Kidney epithelial cell (primary cell): ENCODE results near the gene ARHGEF1. TPM values are rescaled to one million over a fixed set of nuclear protein-coding genes. Genes with fewer than 3 reads are reported as not detected.

Source experiments
- DNase-seq: peaks from one replicate; pipeline ENCODE4 v3.0.0-alpha.2; 2010; ENCODE audit warnings: low read depth
- H3K27me3 ChIP-seq: 2 replicates; pipeline ENCODE4 v1.6.0; 2011; ENCODE audit warnings: low read length; ENCODE audit not compliant: control insufficient read depth, insufficient read depth
- H3K36me3 ChIP-seq: 2 replicates; pipeline ENCODE4 v1.5.1; 2011; ENCODE audit warnings: low read length; ENCODE audit not compliant: control insufficient read depth, insufficient read depth
- H3K4me3 ChIP-seq: 2 replicates; pipeline ENCODE4 v1.5.1; 2011; ENCODE audit warnings: low read depth, mild to moderate bottlenecking, control low read depth, low read length
- CTCF ChIP-seq: IDR thresholded peaks from 2 replicates; pipeline ENCODE4 v1.5.1; 2011; ENCODE audit warnings: mild to moderate bottlenecking, moderate library complexity, low read length, control low read depth, inconsistent platforms; ENCODE audit not compliant: insufficient read depth, poor library complexity, severe bottlenecking
- total RNA-seq: library from RNA; depleted of rRNA; stranded (reverse); fragments of >200 nt; gene quantifications from 2 replicates; pipeline ENCODE4 v1.2.3, GENCODE V29; 2015

The ARHGEF1 gene
- total RNA-seq, 1 donor from 2014 or later: 72.2 TPM

DNA sequence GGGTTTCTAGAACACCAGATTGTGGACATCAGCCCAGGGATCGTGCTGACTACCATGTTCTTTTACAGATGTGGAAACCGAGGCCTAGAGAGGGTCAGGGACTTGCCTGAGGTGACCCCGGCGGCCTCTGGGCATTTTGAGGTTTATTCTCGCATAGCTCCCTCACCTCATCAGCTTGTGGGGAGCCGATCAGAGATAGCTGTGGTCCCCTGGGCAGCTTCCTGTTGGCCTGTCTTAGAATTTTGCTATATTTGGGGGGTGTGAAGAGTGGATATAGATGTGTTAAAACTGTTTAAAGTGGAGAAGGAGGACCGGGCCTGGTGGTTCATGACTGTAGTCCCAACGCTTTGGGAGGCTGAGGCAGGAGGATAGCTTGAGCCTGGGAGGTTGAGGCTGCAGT, 6.9 kb downstream of the ARHGEF1 start:
- H3K27me3 ChIP-seq: no peaks in the 10 kb centered on the region
- no peak overlapping the region for H3K4me3 ChIP-seq
- H3K36me3 ChIP-seq: peaks cover 3% of the 10 kb centered on the region
- DNase-seq: no peak
- no peak for TF ChIP-seq CTCF

DNA sequence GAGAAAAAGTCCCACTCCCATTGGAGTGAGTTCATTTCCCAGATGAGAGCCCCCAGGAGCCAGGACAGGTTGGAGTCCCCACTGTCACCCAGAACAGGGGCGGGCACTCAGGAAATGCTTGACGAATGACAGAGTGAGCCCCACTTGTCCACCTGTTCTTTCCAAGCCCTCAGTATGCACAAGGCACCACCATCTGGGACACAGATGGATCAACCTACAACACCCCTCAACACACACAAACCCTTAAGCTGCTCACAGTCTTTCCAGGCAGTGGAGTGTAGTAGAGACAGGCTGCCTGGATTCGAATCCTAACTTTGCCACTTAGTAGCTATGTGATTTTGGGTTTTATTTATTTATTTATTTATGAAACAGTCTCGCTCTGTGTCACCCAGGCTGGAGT, 8.0 kb downstream of the ARHGEF1 start:
- no peak for TF ChIP-seq CTCF
- H3K4me3 ChIP-seq: no peak overlapping the region
- no peak for DNase-seq
- no peaks in the 10 kb centered on the region for H3K27me3 ChIP-seq
- H3K36me3 ChIP-seq: peaks cover 3% of the 10 kb centered on the region

DNA sequence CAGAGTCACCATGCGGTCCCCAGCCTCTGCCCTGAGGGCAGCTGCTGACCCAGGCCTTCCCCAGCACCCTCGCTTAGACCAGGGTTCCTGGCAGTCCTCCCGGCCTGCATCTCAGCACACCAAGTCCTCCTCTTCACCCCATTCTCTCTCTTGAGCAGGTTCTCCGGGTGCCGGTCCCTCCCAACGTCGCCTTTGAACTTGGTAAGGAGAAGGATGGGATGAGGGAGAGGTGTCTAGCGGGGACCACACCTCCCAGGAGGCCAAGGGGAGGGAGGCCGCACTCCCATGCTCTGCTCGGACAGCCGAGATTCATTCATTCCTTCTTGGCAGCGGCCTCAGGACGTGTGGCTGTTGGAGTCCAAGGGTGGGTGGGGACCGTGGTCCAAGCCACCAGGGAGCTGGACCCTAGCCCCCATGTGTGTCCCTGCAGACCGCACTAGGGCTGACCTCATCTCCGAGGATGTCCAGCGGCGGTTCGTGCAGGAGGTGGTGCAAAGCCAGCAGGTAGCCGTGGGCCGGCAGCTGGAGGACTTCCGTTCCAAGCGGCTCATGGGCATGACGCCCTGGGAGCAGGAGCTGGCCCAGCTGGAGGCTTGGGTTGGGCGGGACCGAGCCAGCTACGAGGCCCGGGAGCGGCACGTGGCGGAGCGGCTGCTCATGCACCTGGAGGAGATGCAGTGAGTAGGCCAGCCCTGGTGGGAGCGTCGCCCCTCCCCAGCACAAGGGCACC, 9.4 kb downstream of the ARHGEF1 start:
- peaks cover 3% of the 10 kb centered on the region for H3K36me3 ChIP-seq
- no peak for TF ChIP-seq CTCF
- no peak overlapping the region for H3K4me3 ChIP-seq
- DNase-seq: no peak
- no peaks in the 10 kb centered on the region for H3K27me3 ChIP-seq

GRCh38 chr19:41893899-41894298, 10.9 kb downstream of the ARHGEF1 start:
- Histone ChIP-seq H3K36me3 (peaks cover 3% of the 10 kb centered on the region), H3K27me3 (no peaks in the 10 kb centered on the region), H3K4me3 (no peak overlapping the region)
- DNase-seq: no peak
- peak; percentile 4 for TF ChIP-seq CTCF

- Histone ChIP-seq H3K36me3 (peaks cover 1% of the 10 kb centered on the region), H3K4me3 (no peak overlapping the region), H3K27me3 (no peaks in the 10 kb centered on the region)
- no peak for TF ChIP-seq CTCF
- DNase-seq: no peak
Measured at GRCh38 chr19:41894350-41894749, 11.4 kb downstream of the ARHGEF1 start.
